ENCODE measurements around the gene NHLRC4.
A peak's percentile ranks its signal among the peaks of the same experiment; 100 is the strongest.

DNA sequence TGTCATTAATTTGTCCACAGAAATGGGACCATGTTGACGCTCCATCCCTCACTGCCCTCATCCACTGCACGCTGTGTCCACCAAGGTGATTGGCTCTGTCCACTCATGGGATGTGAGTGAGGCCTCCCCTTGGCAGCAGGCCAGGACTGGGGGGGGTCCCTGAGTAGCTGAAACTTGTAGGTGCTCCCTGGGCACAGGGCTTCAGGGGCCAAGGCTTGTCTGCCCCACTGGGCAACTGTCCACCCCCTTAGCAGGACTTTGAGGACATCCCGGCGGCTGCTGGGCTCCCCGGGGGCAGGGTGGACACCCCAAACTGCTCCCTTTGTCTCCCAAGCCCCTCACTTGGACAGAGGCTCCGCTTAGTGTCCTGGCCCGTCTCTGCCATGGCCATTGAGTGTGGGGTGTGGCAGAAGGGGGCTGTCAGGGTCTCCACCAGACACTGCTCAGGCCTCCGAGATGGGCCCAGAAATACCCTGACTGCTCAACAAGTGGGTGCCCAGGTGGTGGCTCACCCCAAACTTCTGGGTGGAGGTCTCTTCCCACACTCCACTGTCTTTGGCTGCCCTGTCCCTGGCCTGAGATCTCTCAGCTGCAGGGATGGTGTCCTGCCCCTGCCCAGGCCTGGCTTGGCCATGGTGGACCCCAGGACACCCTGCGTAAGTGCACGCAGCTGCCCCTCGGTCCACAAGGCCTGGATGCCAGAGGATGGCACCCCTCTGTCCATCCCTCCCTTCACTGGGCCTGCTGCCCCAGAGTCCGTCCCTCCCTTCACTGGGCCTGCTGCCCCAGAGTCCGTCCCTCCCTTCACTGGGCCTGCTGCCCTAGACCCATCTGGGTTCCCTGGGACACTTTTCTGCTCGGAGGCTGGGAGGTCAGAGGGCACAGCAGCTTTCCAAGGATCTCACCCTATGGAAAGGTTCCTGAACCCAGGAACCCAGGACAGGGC, 20.1 kb downstream of the NHLRC4 start:
- TF ChIP-seq TAF1 (IDR thresholded peaks at IDR 0.05; ENCODE audit: low read depth, low read length) (no peak), POLR2A (IDR thresholded peaks at IDR 0.05; ENCODE audit: low read depth, low read length) (peak; percentile 57; the same call in 1 of the 2 replicates), POLR2AphosphoS5 (IDR thresholded peaks at IDR 0.05; ENCODE audit: low read depth, low read length) (no peak; the same call in 1 of the 2 replicates), POU2F2 (IDR thresholded peaks at IDR 0.05; ENCODE audit: low read depth, low read length) (no peak), PAX5 (IDR thresholded peaks at IDR 0.05; ENCODE audit: insufficient read depth, low read length, severe bottlenecking) (no peak), SPI1 (IDR thresholded peaks at IDR 0.05; ENCODE audit: low read depth, low read length) (no peak)
